Measurements from ENCODE around the gene CPED1. TPM values are rescaled to one million over a fixed set of nuclear protein-coding genes. Genes with fewer than 3 reads are reported as not detected.

Gene CPED1
- total RNA-seq, 2 experiments from 2014 or later = not detected

DNA sequence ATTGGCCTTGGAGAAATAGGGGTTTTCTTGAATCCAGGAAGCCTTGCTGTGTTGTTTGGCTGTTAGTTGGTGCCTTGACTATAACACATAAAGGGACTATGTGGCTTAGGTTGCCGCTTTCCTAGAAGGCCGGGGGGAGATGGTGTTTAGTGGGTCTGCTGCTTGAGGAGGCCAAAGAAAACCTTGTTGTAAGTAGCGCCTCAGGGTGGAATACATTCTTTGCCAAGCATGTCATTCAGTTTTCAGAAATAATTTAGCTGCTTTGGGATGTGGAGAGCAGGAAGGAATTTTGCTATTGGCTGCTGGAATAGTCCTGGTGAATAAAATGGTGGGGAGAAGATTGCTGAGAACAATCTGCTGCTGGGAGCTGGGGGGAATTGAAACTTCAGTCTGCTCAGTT, 207.4 kb downstream of the CPED1 start:
- ChIA-PET CTCF (interaction anchor here (0.7 kb wide), 1 partner anchor 12 kb away, joined by 3 read pairs; no protein-coding TSS in a partner anchor), POLR2A (no interaction called here)
- H3K9me3 Mint-ChIP-seq = no peaks in the 10 kb centered on the region
- no peak for ATAC-seq
- H3K4me1 Mint-ChIP-seq (ENCODE audit: low read depth) = no peaks in the 10 kb centered on the region
- no peak overlapping the region for H3K27ac Mint-ChIP-seq
- no peak for DNase-seq
- peaks cover 3% of the 10 kb centered on the region for H3K27me3 Mint-ChIP-seq
- H3K4me3 Mint-ChIP-seq = no peak overlapping the region
- no peaks in the 10 kb centered on the region for H3K36me3 Mint-ChIP-seq (ENCODE audit: low read depth)
- intact Hi-C loops (cut with micrococcal nuclease) = no loop called here
- TF ChIP-seq, protein P1, sequence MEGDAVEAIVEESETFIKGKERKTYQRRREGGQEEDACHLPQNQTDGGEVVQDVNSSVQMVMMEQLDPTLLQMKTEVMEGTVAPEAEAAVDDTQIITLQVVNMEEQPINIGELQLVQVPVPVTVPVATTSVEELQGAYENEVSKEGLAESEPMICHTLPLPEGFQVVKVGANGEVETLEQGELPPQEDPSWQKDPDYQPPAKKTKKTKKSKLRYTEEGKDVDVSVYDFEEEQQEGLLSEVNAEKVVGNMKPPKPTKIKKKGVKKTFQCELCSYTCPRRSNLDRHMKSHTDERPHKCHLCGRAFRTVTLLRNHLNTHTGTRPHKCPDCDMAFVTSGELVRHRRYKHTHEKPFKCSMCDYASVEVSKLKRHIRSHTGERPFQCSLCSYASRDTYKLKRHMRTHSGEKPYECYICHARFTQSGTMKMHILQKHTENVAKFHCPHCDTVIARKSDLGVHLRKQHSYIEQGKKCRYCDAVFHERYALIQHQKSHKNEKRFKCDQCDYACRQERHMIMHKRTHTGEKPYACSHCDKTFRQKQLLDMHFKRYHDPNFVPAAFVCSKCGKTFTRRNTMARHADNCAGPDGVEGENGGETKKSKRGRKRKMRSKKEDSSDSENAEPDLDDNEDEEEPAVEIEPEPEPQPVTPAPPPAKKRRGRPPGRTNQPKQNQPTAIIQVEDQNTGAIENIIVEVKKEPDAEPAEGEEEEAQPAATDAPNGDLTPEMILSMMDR (IDR thresholded peaks at IDR 0.05) = no peak

DNA sequence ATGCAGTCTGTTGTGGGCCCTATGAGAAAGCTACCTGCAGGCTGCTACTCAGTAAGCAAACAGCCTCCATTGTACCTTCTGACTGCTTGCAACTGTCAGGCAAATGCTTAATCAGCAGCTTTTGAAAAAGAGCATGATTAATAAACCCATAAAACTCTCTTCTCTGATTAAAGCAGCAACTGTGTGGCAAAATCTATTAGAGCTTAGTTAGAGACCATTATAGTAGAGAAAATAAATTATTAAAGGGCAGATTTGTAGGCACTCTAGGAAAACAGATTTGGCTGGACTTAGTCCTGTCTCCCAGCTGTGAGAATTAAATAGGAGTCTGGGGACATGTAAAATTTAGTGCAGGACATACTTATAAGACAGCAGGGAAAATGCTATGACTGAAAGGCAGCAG, 207.8 kb downstream of the CPED1 start:
- no peak for DNase-seq
- TF ChIP-seq, protein P1 (IDR thresholded peaks at IDR 0.05) = no peak
- intact Hi-C loops (cut with micrococcal nuclease) = no loop called here
- Mint-ChIP-seq H3K36me3 (ENCODE audit: low read depth) (no peaks in the 10 kb centered on the region), H3K4me1 (ENCODE audit: low read depth) (no peaks in the 10 kb centered on the region), H3K27me3 (peaks cover 3% of the 10 kb centered on the region), H3K9me3 (no peaks in the 10 kb centered on the region), H3K4me3 (no peak overlapping the region), H3K27ac (no peak overlapping the region)
- POLR2A ChIA-PET = no interaction called here
- no peak for ATAC-seq
- CTCF ChIA-PET = interaction anchor here (0.7 to 1.0 kb wide), 2 partner anchors 13 to 34 kb away, joined by 3 read pairs; no protein-coding TSS in a partner anchor

GRCh38 chr7:121197455-121197854, 208.9 kb downstream of the CPED1 start:
- ATAC-seq = no peak
- Mint-ChIP-seq H3K9me3 (no peaks in the 10 kb centered on the region), H3K27ac (no peak overlapping the region), H3K4me1 (ENCODE audit: low read depth) (no peaks in the 10 kb centered on the region), H3K27me3 (peaks cover 3% of the 10 kb centered on the region), H3K36me3 (ENCODE audit: low read depth) (no peaks in the 10 kb centered on the region), H3K4me3 (no peak overlapping the region)
- CTCF ChIA-PET = interaction anchor here (1.0 kb wide), 1 partner anchor 33 kb away, joined by 3 read pairs; no protein-coding TSS in a partner anchor
- intact Hi-C loops (cut with micrococcal nuclease) = no loop called here
- TF ChIP-seq, protein P1 (IDR thresholded peaks at IDR 0.05) = no peak
- POLR2A ChIA-PET = interaction anchor here (0.6 kb wide), 1 partner anchor 82 kb away, joined by 3 read pairs; no protein-coding TSS in a partner anchor
- no peak for DNase-seq

DNA sequence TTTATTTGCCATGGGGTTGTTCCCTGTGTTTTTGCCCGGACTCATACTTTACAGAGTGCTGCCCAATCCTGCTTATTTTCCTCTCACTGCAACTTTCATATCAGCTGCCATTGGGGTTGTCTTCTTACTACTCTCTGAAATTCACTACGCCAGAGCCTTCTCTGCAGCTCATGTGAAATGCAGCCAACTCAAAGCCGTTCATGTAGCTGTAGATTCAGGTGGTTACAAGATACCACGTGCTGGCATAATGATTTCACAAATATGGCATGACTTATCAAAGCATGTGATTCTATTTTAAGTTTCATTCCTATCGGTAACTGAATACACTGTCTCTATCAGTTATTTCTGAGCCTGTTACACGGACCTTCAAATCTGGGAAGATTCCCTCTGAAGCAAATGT, 210.0 kb downstream of the CPED1 start:
- no peaks in the 10 kb centered on the region for H3K9me3 Mint-ChIP-seq
- ChIA-PET CTCF (no interaction called here), POLR2A (no interaction called here)
- H3K4me3 Mint-ChIP-seq = no peak overlapping the region
- no peaks in the 10 kb centered on the region for H3K36me3 Mint-ChIP-seq (ENCODE audit: low read depth)
- no peaks in the 10 kb centered on the region for H3K4me1 Mint-ChIP-seq (ENCODE audit: low read depth)
- no peak for ATAC-seq
- no peak for DNase-seq
- TF ChIP-seq, protein P1 (IDR thresholded peaks at IDR 0.05) = no peak
- intact Hi-C loops (cut with micrococcal nuclease) = no loop called here
- no peak overlapping the region for H3K27ac Mint-ChIP-seq
- H3K27me3 Mint-ChIP-seq = peaks cover 3% of the 10 kb centered on the region

GRCh38 chr7:121202125-121202524, 213.6 kb downstream of the CPED1 start:
- ATAC-seq = no peak
- no peaks in the 10 kb centered on the region for H3K4me1 Mint-ChIP-seq (ENCODE audit: low read depth)
- peaks cover 4% of the 10 kb centered on the region for H3K27me3 Mint-ChIP-seq
- intact Hi-C loops (cut with micrococcal nuclease) = no loop called here
- TF ChIP-seq, protein P1 (IDR thresholded peaks at IDR 0.05) = no peak
- ChIA-PET CTCF (no interaction called here), POLR2A (interaction anchor here (0.9 kb wide), 1 partner anchor 122 kb away, joined by 5 read pairs; no protein-coding TSS in a partner anchor)
- no peak for DNase-seq
- H3K4me3 Mint-ChIP-seq = no peak overlapping the region
- H3K9me3 Mint-ChIP-seq = no peaks in the 10 kb centered on the region
- no peak overlapping the region for H3K27ac Mint-ChIP-seq
- H3K36me3 Mint-ChIP-seq (ENCODE audit: low read depth) = no peaks in the 10 kb centered on the region

All from activated CD8-positive, alpha-beta T cell treated with anti-CD3 and anti-CD28 coated beads for 36 hours (primary cell).